ENCODE results near the gene TMEM91.
A peak's percentile ranks its signal among the peaks of the same experiment; 100 is the strongest.

DNA sequence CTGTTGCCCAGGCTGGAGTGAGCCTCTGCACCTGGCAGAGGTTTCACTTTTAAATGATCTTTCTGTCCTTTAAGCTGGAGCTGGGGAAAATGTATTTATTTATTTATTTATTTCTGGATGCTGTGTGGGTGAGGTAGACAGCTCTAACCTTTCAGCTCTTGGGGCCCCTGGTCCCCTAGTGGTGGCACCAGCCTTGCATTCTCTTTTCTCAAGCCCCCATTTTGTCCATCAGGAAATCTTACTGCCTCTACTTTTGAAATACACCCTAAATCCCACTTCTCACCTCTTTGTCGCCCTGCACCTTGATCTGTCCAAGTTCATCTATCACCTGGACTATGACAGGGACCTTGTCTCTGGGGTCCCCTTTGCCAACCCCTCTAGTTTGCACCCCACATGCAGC, 10.2 kb upstream of the TMEM91 start:
- TF ChIP-seq POU5F1 (IDR thresholded peaks at IDR 0.05; ENCODE audit: borderline replicate concordance, low read depth, low read length, partially characterized antibody): no peak
- TF ChIP-seq L3MBTL2 (IDR thresholded peaks at IDR 0.05): no peak
- no peak for TF ChIP-seq ZNF764 (CRISPR knock-in tag; IDR thresholded peaks at IDR 0.05; ENCODE audit: low read depth)
- TF ChIP-seq SOX6 (IDR thresholded peaks at IDR 0.05): no peak
- TF ChIP-seq, protein P1, sequence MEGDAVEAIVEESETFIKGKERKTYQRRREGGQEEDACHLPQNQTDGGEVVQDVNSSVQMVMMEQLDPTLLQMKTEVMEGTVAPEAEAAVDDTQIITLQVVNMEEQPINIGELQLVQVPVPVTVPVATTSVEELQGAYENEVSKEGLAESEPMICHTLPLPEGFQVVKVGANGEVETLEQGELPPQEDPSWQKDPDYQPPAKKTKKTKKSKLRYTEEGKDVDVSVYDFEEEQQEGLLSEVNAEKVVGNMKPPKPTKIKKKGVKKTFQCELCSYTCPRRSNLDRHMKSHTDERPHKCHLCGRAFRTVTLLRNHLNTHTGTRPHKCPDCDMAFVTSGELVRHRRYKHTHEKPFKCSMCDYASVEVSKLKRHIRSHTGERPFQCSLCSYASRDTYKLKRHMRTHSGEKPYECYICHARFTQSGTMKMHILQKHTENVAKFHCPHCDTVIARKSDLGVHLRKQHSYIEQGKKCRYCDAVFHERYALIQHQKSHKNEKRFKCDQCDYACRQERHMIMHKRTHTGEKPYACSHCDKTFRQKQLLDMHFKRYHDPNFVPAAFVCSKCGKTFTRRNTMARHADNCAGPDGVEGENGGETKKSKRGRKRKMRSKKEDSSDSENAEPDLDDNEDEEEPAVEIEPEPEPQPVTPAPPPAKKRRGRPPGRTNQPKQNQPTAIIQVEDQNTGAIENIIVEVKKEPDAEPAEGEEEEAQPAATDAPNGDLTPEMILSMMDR (IDR thresholded peaks at IDR 0.05 in 2 of 3, conservative IDR thresholded peaks at IDR 0.05 in 1 of 3; ENCODE audit: insufficient read depth in 2 of 3, low read depth in 1 of 3, low read length in 3 of 3): peak; percentile 43 to 50 (median 47); a peak in 5 of 6 replicates
- TF ChIP-seq NFE2L1 (tag; IDR thresholded peaks at IDR 0.05; ENCODE audit: borderline replicate concordance, low read depth): no peak
- no peak for TF ChIP-seq ZNF717 (CRISPR knock-in tag; IDR thresholded peaks at IDR 0.05)
- no peak for TF ChIP-seq GATAD2A (IDR thresholded peaks at IDR 0.05)
- TF ChIP-seq CBX5 (IDR thresholded peaks at IDR 0.05; ENCODE audit: borderline replicate concordance, low read depth): no peak
- TF ChIP-seq, protein P2, sequence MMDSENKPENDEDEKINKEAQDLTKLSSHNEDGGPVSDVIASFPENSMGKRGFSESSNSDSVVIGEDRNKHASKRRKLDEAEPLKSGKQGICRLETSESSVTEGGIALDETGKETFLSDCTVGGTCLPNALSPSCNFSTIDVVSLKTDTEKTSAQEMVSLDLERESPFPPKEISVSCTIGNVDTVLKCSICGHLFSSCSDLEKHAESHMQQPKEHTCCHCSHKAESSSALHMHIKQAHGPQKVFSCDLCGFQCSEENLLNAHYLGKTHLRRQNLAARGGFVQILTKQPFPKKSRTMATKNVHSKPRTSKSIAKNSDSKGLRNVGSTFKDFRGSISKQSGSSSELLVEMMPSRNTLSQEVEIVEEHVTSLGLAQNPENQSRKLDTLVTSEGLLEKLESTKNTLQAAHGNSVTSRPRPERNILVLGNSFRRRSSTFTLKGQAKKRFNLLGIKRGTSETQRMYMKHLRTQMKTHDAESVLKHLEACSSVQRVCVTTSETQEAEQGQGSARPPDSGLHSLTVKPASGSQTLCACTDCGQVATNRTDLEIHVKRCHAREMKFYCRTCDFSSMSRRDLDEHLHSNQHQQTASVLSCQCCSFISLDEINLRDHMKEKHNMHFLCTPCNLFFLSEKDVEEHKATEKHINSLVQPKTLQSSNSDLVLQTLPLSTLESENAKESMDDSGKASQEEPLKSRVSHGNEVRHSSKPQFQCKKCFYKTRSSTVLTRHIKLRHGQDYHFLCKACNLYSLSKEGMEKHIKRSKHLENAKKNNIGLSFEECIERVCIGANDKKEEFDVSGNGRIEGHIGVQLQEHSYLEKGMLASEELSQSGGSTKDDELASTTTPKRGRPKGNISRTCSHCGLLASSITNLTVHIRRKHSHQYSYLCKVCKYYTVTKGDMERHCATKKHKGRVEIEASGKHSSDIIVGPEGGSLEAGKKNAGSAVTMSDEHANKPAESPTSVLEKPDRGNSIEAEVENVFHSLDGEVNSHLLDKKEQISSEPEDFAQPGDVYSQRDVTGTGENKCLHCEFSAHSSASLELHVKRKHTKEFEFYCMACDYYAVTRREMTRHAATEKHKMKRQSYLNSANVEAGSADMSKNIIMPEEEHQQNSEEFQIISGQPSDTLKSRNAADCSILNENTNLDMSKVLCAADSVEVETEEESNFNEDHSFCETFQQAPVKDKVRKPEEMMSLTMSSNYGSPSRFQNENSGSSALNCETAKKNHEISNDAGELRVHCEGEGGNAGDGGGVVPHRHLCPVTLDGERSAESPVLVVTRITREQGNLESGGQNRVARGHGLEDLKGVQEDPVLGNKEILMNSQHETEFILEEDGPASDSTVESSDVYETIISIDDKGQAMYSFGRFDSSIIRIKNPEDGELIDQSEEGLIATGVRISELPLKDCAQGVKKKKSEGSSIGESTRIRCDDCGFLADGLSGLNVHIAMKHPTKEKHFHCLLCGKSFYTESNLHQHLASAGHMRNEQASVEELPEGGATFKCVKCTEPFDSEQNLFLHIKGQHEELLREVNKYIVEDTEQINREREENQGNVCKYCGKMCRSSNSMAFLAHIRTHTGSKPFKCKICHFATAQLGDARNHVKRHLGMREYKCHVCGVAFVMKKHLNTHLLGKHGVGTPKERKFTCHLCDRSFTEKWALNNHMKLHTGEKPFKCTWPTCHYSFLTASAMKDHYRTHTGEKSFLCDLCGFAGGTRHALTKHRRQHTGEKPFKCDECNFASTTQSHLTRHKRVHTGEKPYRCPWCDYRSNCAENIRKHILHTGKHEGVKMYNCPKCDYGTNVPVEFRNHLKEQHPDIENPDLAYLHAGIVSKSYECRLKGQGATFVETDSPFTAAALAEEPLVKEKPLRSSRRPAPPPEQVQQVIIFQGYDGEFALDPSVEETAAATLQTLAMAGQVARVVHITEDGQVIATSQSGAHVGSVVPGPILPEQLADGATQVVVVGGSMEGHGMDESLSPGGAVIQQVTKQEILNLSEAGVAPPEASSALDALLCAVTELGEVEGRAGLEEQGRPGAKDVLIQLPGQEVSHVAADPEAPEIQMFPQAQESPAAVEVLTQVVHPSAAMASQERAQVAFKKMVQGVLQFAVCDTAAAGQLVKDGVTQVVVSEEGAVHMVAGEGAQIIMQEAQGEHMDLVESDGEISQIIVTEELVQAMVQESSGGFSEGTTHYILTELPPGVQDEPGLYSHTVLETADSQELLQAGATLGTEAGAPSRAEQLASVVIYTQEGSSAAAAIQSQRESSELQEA (IDR thresholded peaks at IDR 0.05; ENCODE audit: low read depth): no peak
- TF ChIP-seq SREBF2 (CRISPR knock-in tag; IDR thresholded peaks at IDR 0.05): no peak
- no peak for TF ChIP-seq SMARCA5 (IDR thresholded peaks at IDR 0.05)

Measured in K562 (cell line).